Measurements from ENCODE around the gene HS3ST3A1. TPM values are rescaled to one million over a fixed set of nuclear protein-coding genes. Genes with fewer than 3 reads are reported as not detected.
"Not testable (repeated sequence)": the region's sequence is repeated elsewhere in the genome, so short reads cannot be mapped to it uniquely, and the experiment has no call there.

Gene HS3ST3A1
- total RNA-seq, 1 experiment from 2014 or later = 48.6 TPM

- in situ Hi-C loops (cut with HindIII; ENCODE audit: low pct_unique_long_range_greater_than_20kb, low sequenced_read_pairs) = no loop called here
- no peak for DNase-seq (ENCODE audit: low read depth)
These were observed 47.5 kb downstream of the HS3ST3A1 start for GRCh38 chr17:13554231-13554630.

GRCh38 chr17:13550291-13550690 lies 51.4 kb downstream of the HS3ST3A1 start:
- in situ Hi-C loops (cut with HindIII; ENCODE audit: low pct_unique_long_range_greater_than_20kb, low sequenced_read_pairs) = no loop called here
- DNase-seq (ENCODE audit: low read depth) = no peak

GRCh38 chr17:13548576-13548975 lies 53.2 kb downstream of the HS3ST3A1 start:
- in situ Hi-C loops (cut with HindIII; ENCODE audit: low pct_unique_long_range_greater_than_20kb, low sequenced_read_pairs); DNase-seq (ENCODE audit: low read depth): not testable (repeated sequence)

GRCh38 chr17:13546851-13547250 lies 54.9 kb downstream of the HS3ST3A1 start:
- in situ Hi-C loops (cut with HindIII; ENCODE audit: low pct_unique_long_range_greater_than_20kb, low sequenced_read_pairs) = no loop called here
- no peak for DNase-seq (ENCODE audit: low read depth)

- no peak for DNase-seq (ENCODE audit: low read depth)
- in situ Hi-C loops (cut with HindIII; ENCODE audit: low pct_unique_long_range_greater_than_20kb, low sequenced_read_pairs) = no loop called here
These were observed 55.8 kb downstream of the HS3ST3A1 start for GRCh38 chr17:13545941-13546340.

- no peak for DNase-seq (ENCODE audit: low read depth)
- in situ Hi-C loops (cut with HindIII; ENCODE audit: low pct_unique_long_range_greater_than_20kb, low sequenced_read_pairs) = no loop called here
These were observed 57.0 kb downstream of the HS3ST3A1 start for GRCh38 chr17:13544765-13545164.

GRCh38 chr17:13544292-13544691 lies 57.4 kb downstream of the HS3ST3A1 start:
- DNase-seq (ENCODE audit: low read depth) = peak; percentile 89
- in situ Hi-C loops (cut with HindIII; ENCODE audit: low pct_unique_long_range_greater_than_20kb, low sequenced_read_pairs) = no loop called here

- no peak for DNase-seq (ENCODE audit: low read depth)
- in situ Hi-C loops (cut with HindIII; ENCODE audit: low pct_unique_long_range_greater_than_20kb, low sequenced_read_pairs) = no loop called here
These were observed 59.1 kb downstream of the HS3ST3A1 start for GRCh38 chr17:13542636-13543035.

GRCh38 chr17:13541032-13541480 lies 60.7 kb downstream of the HS3ST3A1 start:
- in situ Hi-C loops (cut with HindIII; ENCODE audit: low pct_unique_long_range_greater_than_20kb, low sequenced_read_pairs) = no loop called here
- peak; percentile 93 for DNase-seq (ENCODE audit: low read depth)

GRCh38 chr17:13540546-13540945 lies 61.2 kb downstream of the HS3ST3A1 start:
- DNase-seq (ENCODE audit: low read depth) = peak; percentile 64
- in situ Hi-C loops (cut with HindIII; ENCODE audit: low pct_unique_long_range_greater_than_20kb, low sequenced_read_pairs) = no loop called here

GRCh38 chr17:13539421-13539820 lies 62.3 kb downstream of the HS3ST3A1 start:
- in situ Hi-C loops (cut with HindIII; ENCODE audit: low pct_unique_long_range_greater_than_20kb, low sequenced_read_pairs) = no loop called here

GRCh38 chr17:13538841-13539411 lies 62.8 kb downstream of the HS3ST3A1 start:
- peak; percentile 58 for DNase-seq (ENCODE audit: low read depth)
- in situ Hi-C loops (cut with HindIII; ENCODE audit: low pct_unique_long_range_greater_than_20kb, low sequenced_read_pairs) = no loop called here

More at GRCh38 chr17:13539421-13539820, 62.3 kb downstream of the HS3ST3A1 start:
- no peak for DNase-seq (ENCODE audit: low read depth)

- DNase-seq (ENCODE audit: low read depth) = no peak
- in situ Hi-C loops (cut with HindIII; ENCODE audit: low pct_unique_long_range_greater_than_20kb, low sequenced_read_pairs) = no loop called here
These were observed 63.7 kb downstream of the HS3ST3A1 start for GRCh38 chr17:13537871-13538643.

- in situ Hi-C loops (cut with HindIII; ENCODE audit: low pct_unique_long_range_greater_than_20kb, low sequenced_read_pairs) = no loop called here
- no peak for DNase-seq (ENCODE audit: low read depth)
These were observed 64.5 kb downstream of the HS3ST3A1 start for GRCh38 chr17:13537167-13537731.

GRCh38 chr17:13534946-13535345 lies 66.8 kb downstream of the HS3ST3A1 start:
- in situ Hi-C loops (cut with HindIII; ENCODE audit: low pct_unique_long_range_greater_than_20kb, low sequenced_read_pairs) = no loop called here
- no peak for DNase-seq (ENCODE audit: low read depth)

- no peak for DNase-seq (ENCODE audit: low read depth)
- in situ Hi-C loops (cut with HindIII; ENCODE audit: low pct_unique_long_range_greater_than_20kb, low sequenced_read_pairs) = no loop called here
These were observed 70.0 kb downstream of the HS3ST3A1 start for GRCh38 chr17:13531721-13532120.

GRCh38 chr17:13525876-13526275 lies 75.9 kb downstream of the HS3ST3A1 start:
- in situ Hi-C loops (cut with HindIII; ENCODE audit: low pct_unique_long_range_greater_than_20kb, low sequenced_read_pairs) = no loop called here
- no peak for DNase-seq (ENCODE audit: low read depth)

- in situ Hi-C loops (cut with HindIII; ENCODE audit: low pct_unique_long_range_greater_than_20kb, low sequenced_read_pairs) = no loop called here
These were observed 78.6 kb downstream of the HS3ST3A1 start for GRCh38 chr17:13523164-13523563.

GRCh38 chr17:13522749-13523148 lies 79.0 kb downstream of the HS3ST3A1 start:
- DNase-seq (ENCODE audit: low read depth) = no peak
- in situ Hi-C loops (cut with HindIII; ENCODE audit: low pct_unique_long_range_greater_than_20kb, low sequenced_read_pairs) = no loop called here

More at GRCh38 chr17:13523164-13523563, 78.6 kb downstream of the HS3ST3A1 start:
- DNase-seq (ENCODE audit: low read depth) = no peak

Measured in Caki2 (cell line).